SK-N-SH (cell line): Measurements from ENCODE around the gene NHLH1.

ENCODE experiments used
- ELF1 ChIP-seq: IDR thresholded peaks from 2 replicates; pipeline ENCODE4 v1.4.0; 2012
- EP300 ChIP-seq, 2 experiments: IDR thresholded peaks; 2 replicates each; pipeline versions ENCODE4 v1.4.0 to v1.6.1; 2012; ENCODE audit warnings: borderline replicate concordance in 1 of 2, low read depth in 1 of 2, low read length in 1 of 2
- SMC3 ChIP-seq: IDR thresholded peaks from 2 replicates; pipeline ENCODE4 v1.6.1; 2012; ENCODE audit warnings: low read depth, low read length, improper control_type of control experiment
- YY1 ChIP-seq: IDR thresholded peaks from 2 replicates; pipeline ENCODE4 v1.4.0; 2012; ENCODE audit warnings: low read depth, mild to moderate bottlenecking
- TF ChIP-seq, protein P1 (sequence below): fragments of 200-600 bp; sonication (generic); IDR thresholded peaks from 2 replicates; pipeline ENCODE4 v1.6.1; 2017; ENCODE audit warnings: antibody characterized with exemption, mild to moderate bottlenecking, moderate library complexity

DNA sequence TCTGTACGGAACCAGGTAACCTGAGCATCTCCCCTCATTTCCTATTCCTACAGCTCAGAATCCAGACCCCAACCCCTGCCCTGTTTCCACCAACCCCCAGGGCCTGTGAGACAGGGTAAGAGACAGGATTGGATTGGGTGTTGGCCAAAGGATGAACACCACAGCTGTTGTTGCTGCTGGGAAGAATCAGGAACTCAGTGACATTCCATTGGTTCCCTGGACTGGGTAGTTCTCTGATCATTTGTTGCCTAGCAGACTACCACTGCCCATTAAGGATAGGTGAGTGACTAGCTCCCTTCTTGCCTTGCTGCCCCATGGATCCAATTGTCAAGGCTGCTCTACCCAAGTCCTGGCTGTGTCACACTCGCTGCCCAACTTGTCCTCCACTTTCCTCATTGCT, 13.6 kb upstream of the NHLH1 start:
- TF ChIP-seq, protein P1, sequence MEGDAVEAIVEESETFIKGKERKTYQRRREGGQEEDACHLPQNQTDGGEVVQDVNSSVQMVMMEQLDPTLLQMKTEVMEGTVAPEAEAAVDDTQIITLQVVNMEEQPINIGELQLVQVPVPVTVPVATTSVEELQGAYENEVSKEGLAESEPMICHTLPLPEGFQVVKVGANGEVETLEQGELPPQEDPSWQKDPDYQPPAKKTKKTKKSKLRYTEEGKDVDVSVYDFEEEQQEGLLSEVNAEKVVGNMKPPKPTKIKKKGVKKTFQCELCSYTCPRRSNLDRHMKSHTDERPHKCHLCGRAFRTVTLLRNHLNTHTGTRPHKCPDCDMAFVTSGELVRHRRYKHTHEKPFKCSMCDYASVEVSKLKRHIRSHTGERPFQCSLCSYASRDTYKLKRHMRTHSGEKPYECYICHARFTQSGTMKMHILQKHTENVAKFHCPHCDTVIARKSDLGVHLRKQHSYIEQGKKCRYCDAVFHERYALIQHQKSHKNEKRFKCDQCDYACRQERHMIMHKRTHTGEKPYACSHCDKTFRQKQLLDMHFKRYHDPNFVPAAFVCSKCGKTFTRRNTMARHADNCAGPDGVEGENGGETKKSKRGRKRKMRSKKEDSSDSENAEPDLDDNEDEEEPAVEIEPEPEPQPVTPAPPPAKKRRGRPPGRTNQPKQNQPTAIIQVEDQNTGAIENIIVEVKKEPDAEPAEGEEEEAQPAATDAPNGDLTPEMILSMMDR = no peak
- TF ChIP-seq EP300 (IDR thresholded peaks at IDR 0.05; ENCODE audit: borderline replicate concordance in 1 of 2, low read depth in 1 of 2, low read length in 1 of 2) = no peak
- TF ChIP-seq SMC3 = no peak
- TF ChIP-seq ELF1 = no peak
- no peak for TF ChIP-seq YY1
